Adipocyte (in vitro differentiated cells): Measurements from ENCODE around the gene SSTR3.
A peak's percentile ranks its signal among the peaks of the same experiment; 100 is the strongest.

Experiments used
- DNase-seq: peaks from one replicate; pipeline ENCODE4 v3.0.0-alpha.2; 2015; ENCODE audit warnings: low read depth
- H3K27me3 ChIP-seq: replicated peaks from 2 replicates; pipeline ENCODE4 v1.7.0; 2013; ENCODE audit warnings: mild to moderate bottlenecking, low read length, moderate library complexity; ENCODE audit not compliant: control insufficient read depth, insufficient read depth
- H3K36me3 ChIP-seq: 2 replicates; pipeline ENCODE4 v1.7.0; 2013; ENCODE audit warnings: low read length, mild to moderate bottlenecking, moderate library complexity; ENCODE audit not compliant: control insufficient read depth, insufficient read depth, severe bottlenecking
- H3K4me1 ChIP-seq: 2 replicates; pipeline ENCODE4 v1.7.0; 2013; ENCODE audit warnings: mild to moderate bottlenecking, low read length, moderate library complexity; ENCODE audit not compliant: control insufficient read depth, insufficient read depth
- H3K4me3 ChIP-seq: 2 replicates; pipeline ENCODE4 v1.7.0; 2013; ENCODE audit warnings: mild to moderate bottlenecking, low read length, moderate library complexity
- H3K9ac ChIP-seq: 2 replicates; pipeline ENCODE4 v1.7.0; 2013; ENCODE audit warnings: mild to moderate bottlenecking, low read length, moderate library complexity
- H3K9me3 ChIP-seq: 2 replicates; pipeline ENCODE4 v1.7.0; 2013; ENCODE audit warnings: mild to moderate bottlenecking, low read length, moderate library complexity; ENCODE audit not compliant: control insufficient read depth

SSTR3 gene

DNA sequence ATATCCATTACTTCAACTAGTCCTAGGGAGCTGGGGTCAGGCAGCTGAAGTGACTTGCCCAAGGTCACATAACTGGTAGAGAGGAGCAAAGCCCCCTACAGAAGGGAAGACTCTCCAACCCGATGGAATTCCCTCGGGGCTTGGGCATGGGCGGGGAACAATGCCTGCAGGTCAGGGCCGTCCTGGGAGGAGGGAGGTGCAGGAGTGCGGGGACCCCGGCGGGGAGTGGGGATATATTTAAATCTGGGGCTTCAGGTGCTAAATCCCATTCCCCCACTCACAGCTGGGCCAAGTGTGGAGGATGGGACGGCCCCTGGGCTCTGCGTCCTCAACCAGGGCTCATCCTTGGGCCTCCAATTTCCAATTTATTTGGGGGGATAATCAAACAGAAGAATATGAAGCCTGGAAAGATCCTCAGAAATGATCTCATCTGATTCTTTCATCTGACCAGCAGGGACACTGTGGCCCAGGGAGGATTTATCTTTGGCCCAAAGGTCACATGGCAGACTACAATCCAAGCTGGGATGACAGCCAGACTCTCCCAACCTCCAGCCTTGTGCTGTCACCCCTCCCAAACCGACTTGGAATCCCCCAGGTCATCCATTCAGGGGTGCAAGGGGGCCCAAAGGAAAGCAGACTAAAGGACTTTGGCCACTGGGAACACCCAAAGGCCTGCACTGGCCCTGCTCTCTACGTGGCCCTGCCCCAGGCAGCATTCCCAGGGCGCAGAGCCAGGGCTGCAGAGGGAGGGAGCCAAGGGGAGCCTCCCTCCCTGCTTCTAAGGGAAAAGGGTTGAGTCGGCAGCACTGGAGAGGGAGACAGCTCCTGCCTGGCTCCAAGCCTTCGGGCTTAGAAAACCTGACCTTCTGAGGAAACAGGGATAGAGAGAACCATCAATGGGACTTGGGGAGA, 15.5 kb downstream of the SSTR3 start:
- Histone ChIP-seq H3K9ac (peak overlapping the region; percentile 17), H3K4me1 (peaks cover 34% of the 10 kb centered on the region), H3K36me3 (no peaks in the 10 kb centered on the region), H3K4me3 (no peak overlapping the region), H3K27me3 (no peaks in the 10 kb centered on the region), H3K9me3 (no peaks in the 10 kb centered on the region)
- DNase-seq: peak; percentile 91

DNA sequence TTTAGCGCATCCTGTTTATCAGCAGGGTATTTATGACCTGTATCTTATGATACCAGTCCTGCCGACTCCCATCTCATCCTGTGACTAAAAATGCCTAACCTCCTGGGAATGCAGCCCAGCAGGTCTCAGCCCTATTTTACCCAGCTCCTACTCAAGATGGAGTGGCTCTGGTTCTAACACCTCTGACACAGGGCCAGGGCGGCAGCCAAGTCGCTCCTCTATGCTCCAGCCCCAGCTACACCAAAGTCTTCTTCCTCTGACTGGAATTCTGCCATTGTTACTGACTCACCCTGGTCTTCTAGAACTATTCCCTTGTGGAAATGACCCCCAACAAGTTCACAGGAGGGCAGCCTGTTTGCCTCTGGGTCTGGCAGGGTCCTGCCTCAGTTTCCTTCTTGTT, 16.4 kb downstream of the SSTR3 start:
- no peak for DNase-seq
- Histone ChIP-seq H3K27me3 (no peaks in the 10 kb centered on the region), H3K4me3 (no peak overlapping the region), H3K36me3 (no peaks in the 10 kb centered on the region), H3K9me3 (no peaks in the 10 kb centered on the region), H3K9ac (no peak overlapping the region), H3K4me1 (peaks cover 34% of the 10 kb centered on the region)

DNA sequence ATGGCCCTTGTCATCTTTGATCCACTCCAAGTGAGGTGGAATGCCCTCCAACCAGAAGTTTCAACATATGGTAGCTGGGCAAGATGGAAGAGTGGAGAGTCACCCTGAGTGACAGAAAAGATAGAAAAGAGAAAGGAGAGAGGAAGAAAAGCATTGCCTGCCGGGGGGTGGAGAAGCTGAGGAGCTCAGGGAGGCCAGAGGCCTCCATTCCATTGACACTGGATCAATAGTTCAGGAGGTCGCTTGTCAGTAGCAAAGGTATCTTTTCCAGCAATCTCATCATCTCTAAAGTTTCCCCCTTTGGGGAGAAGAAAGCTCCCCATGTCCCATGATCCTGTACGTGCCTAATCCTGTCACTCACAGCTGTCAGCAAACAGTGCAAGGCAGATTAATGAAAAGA, 17.5 kb downstream of the SSTR3 start:
- Histone ChIP-seq H3K9ac (no peak overlapping the region), H3K36me3 (no peaks in the 10 kb centered on the region), H3K9me3 (no peaks in the 10 kb centered on the region), H3K27me3 (no peaks in the 10 kb centered on the region), H3K4me1 (peaks cover 33% of the 10 kb centered on the region), H3K4me3 (no peak overlapping the region)
- DNase-seq: no peak

DNA sequence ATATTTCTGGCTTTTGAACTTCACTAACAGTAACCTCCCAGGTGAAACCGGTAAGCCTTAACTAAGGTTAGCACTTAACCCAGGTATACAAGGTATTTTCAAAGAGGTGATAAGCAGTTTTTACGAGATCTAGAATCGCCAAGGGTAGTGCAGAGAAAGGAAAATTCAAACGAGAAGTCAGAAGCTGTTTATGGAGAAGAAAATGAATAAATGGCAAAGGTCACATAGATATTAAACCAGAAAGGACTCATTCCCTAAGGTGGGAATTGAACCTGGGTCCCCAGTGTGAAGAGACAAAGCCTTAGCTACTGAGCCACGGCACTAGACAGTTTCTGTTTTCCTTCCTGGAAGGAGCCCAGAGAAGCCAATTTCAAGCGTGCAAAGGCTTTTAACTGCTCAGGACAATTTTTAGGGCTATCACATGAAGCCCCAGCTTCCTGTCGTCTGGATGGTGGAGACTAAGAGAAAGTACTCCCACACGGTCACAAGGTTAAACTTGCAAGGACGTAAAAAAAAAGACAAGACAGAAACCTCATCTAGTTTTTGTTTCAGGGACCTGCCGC, 18.6 kb downstream of the SSTR3 start:
- H3K36me3 ChIP-seq: no peaks in the 10 kb centered on the region

DNA sequence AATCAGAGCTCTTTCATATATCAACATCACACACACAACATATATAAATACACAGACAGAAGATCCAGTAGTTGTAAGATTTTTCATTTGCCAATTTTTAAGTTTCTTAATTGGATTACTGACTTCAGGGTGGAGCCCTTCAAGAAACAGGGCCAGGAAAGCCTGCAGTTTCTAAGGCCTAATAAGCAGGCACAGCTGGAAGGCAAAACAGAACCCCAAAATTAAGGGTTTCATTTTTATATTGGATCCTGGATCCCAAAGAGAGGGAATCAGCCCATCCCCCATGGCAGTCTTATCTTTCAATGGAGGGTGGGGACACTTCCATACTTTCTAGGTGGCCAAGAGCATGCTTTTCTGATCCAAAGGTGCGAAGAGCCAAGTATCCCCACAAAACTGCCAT, 19.5 kb downstream of the SSTR3 start:
- no peak for DNase-seq
- Histone ChIP-seq H3K27me3 (no peaks in the 10 kb centered on the region), H3K36me3 (no peaks in the 10 kb centered on the region), H3K9me3 (no peaks in the 10 kb centered on the region), H3K9ac (no peak overlapping the region), H3K4me1 (peaks cover 39% of the 10 kb centered on the region), H3K4me3 (no peak overlapping the region)

More for the DNA sequence above, 18.6 kb downstream of the SSTR3 start:
- Histone ChIP-seq H3K9ac (no peak overlapping the region), H3K27me3 (no peaks in the 10 kb centered on the region), H3K9me3 (no peaks in the 10 kb centered on the region), H3K4me1 (peaks cover 36% of the 10 kb centered on the region), H3K4me3 (no peak overlapping the region)
- DNase-seq: no peak

DNA sequence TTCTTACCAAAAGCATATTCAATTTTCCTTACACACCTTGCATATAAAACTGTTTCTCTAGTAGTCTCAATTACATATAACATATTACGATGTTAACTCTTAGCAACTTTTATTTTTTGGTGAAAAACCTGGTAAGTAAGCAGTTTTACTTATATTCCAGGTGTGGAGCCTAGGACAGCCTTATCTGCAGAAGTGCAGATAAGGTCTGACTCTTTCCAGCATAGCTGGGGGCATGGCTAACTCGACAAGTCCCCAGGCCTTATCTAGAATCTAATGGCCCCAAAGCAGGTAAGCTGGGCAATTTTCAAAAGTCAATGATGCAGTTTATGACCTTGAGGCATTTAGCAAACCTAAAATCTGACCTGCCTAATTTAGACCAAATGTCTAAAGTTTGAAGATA, 20.1 kb downstream of the SSTR3 start:
- H3K9me3 ChIP-seq: no peaks in the 10 kb centered on the region
- no peaks in the 10 kb centered on the region for H3K36me3 ChIP-seq
- DNase-seq: no peak
- H3K4me3 ChIP-seq: no peak overlapping the region
- no peaks in the 10 kb centered on the region for H3K27me3 ChIP-seq
- H3K4me1 ChIP-seq: peaks cover 39% of the 10 kb centered on the region
- no peak overlapping the region for H3K9ac ChIP-seq

GRCh38 chr22:37190262-37190780, 22.0 kb downstream of the SSTR3 start:
- H3K9me3 ChIP-seq: no peaks in the 10 kb centered on the region
- no peaks in the 10 kb centered on the region for H3K36me3 ChIP-seq
- no peak for DNase-seq
- H3K9ac ChIP-seq: no peak overlapping the region
- H3K27me3 ChIP-seq: no peaks in the 10 kb centered on the region
- H3K4me1 ChIP-seq: peaks cover 29% of the 10 kb centered on the region
- no peak overlapping the region for H3K4me3 ChIP-seq

DNA sequence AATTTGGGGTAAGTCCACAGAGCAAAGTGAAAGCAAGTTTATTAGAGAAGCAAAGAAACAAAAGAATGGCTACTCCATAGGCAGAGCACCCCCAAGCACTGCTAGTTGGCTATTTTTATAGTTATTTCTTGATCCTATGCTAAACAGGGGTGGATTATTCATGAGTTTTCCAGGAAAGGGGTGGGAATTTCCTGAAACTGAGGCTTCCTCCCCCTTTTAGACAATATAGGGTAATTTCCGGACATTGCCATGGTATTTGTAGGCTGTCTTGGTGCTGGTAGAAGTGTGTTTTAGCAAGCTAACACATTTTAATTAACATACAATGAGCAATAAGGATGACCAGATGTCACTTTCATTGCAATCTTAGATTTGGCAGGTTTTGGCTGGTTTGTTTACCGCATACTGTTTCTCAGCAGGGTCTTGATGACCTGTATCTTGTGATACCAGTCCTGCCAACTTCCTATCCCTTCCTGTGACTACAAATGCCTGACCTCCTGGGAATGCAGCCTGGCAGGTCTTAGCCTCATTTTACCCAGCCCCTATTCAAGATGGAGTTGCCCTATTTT, 23.3 kb downstream of the SSTR3 start:
- DNase-seq: no peak
- Histone ChIP-seq H3K4me3 (peak overlapping the region; percentile 78), H3K9ac (no peak overlapping the region), H3K9me3 (no peaks in the 10 kb centered on the region), H3K4me1 (peaks cover 29% of the 10 kb centered on the region), H3K36me3 (no peaks in the 10 kb centered on the region), H3K27me3 (no peaks in the 10 kb centered on the region)

DNA sequence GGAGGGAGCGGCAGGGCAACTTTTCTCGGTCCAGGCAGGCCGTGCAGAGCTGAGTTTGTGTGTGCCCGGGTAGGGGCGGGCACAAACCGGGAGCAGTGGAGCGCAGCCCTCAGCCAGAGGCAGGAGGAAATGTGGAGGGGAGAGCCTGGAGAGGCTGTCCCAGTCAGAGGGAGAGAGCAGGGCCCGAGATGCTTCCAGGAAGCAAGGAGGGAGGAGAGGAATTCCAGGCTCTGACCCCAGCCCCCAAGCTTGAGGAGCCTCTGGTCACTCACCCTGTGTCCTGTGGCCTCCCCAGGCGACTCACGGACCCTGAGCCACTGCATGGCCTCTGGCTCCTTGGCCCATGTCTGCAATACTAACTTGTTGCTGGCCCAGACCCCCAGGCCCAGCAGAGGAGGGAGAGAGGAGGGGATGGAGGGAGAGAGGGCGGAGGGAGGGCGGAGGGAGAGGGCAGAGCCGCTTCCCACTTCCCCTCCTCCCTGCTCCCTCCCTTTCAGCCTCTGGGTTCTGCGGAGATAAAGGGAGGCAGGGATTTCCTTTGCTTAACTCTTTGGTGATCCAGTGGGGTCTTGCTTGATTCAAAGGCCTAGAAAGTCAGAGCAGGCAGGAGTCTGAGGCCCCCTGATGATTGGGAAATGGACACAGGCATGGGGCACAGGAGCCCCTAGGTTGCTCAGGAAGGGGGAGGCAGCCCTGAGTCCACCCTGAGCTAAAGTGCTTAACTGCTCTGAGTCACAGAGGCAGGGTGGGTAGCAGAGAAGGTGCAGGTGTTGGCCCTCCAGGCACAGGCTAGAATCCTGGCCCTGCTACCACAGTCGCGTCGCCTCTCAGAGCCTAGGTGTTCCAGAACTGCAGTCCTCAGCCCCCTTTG, 24.2 kb downstream of the SSTR3 start, which contains the start of gene C1QTNF6:
TSS of gene C1QTNF6 (minus strand) at position 357 of the 871 bp plus-strand sequence. CDS start at position 323, 34 bp downstream.
- H3K4me3 ChIP-seq: peak within 1 kb of the TSS; percentile 78
- H3K36me3 ChIP-seq: no peaks in the 10 kb centered on the region
- DNase-seq: peak; percentile 60
- H3K9ac ChIP-seq: peak within 1 kb of the TSS; percentile 84
- H3K9me3 ChIP-seq: no peaks in the 10 kb centered on the region
- H3K27me3 ChIP-seq: no peaks in the 10 kb centered on the region
- H3K4me1 ChIP-seq: peaks cover 29% of the 10 kb centered on the region

DNA sequence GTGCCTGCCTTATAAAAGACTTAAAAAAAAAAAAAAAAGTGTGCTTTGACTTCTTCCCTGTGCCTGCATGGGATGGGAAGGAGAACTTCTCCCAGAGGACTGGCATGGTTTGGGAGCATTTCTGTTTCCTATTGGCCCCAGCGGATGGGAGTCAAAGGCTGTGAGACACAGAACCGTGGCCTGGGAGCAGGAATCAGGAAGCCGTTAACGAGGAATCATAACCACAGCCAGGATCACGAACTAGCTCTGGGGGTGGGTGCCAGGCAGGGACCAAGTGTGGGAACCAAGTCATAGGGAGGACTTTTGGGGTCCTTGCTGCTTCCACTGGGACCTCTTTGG, 24.8 kb downstream of the SSTR3 start:
- peak; percentile 65 for DNase-seq
- Histone ChIP-seq H3K4me1 (peaks cover 29% of the 10 kb centered on the region), H3K9ac (peak overlapping the region; percentile 84), H3K9me3 (no peaks in the 10 kb centered on the region), H3K36me3 (no peaks in the 10 kb centered on the region), H3K4me3 (peak overlapping the region; percentile 78), H3K27me3 (no peaks in the 10 kb centered on the region)
